WERI-Rb-1 (cell line): ENCODE data around the gene SNRPE.

ENCODE experiments used
- DNase-seq: peaks from one replicate; pipeline ENCODE4 v3.0.0-alpha.2; 2020
- H3K27ac ChIP-seq: fragments of 250-450 bp; sonication (Bioruptor Pico); 2 replicates; pipeline ENCODE4 v1.5.1; 2020; ENCODE audit warnings: mild to moderate bottlenecking, moderate library complexity
- H3K27me3 ChIP-seq: fragments of 250-450 bp; sonication (Bioruptor Pico); 2 replicates; pipeline ENCODE4 v1.5.1; 2021; ENCODE audit warnings: mild to moderate bottlenecking, low read depth, moderate library complexity; ENCODE audit not compliant: insufficient read depth, severe bottlenecking
- H3K36me3 ChIP-seq: fragments of 250-450 bp; sonication (Bioruptor Pico); 2 replicates; pipeline ENCODE4 v1.5.1; 2020; ENCODE audit warnings: mild to moderate bottlenecking, moderate library complexity
- H3K4me3 ChIP-seq: 2 replicates; pipeline ENCODE4 v1.5.1; 2011; ENCODE audit warnings: low read depth, mild to moderate bottlenecking, control low read depth, low read length
- H3K9me3 ChIP-seq: fragments of 250-450 bp; sonication (Bioruptor Pico); 2 replicates; pipeline ENCODE4 v1.5.1; 2021; ENCODE audit warnings: mild to moderate bottlenecking, moderate library complexity; ENCODE audit not compliant: severe bottlenecking
- TF ChIP-seq, protein P1 (sequence below): IDR thresholded peaks from 2 replicates; pipeline ENCODE4 v1.5.1; 2011; ENCODE audit warnings: low read depth, mild to moderate bottlenecking, control low read depth, inconsistent platforms, low read length

Gene SNRPE

DNA sequence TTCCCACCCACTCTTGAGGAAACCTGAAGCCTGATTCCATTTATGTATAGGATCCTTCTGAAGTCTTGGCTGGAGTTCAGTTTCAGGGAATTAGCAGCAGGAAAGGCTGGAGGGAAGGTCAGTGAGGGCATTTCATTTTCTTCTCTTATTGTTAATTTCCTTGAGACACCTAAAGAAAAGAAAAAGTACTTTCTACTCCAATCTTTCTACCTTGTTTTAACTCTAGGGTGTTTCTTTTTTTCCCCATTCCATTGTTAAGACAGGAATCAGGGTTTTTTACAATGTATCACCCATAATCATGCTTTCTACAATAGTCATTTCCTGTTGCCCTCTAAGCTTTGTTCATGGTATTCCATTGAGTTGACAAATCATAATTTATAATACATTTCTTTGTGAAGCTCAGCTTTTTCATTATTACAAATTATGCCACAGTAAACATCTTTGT lies 27.4 kb downstream of the SNRPE start:
- Histone ChIP-seq H3K4me3 (no peak overlapping the region), H3K27ac (no peak overlapping the region), H3K36me3 (no peaks in the 10 kb centered on the region), H3K9me3 (peaks cover 5% of the 10 kb centered on the region), H3K27me3 (no peaks in the 10 kb centered on the region)
- TF ChIP-seq, protein P1, sequence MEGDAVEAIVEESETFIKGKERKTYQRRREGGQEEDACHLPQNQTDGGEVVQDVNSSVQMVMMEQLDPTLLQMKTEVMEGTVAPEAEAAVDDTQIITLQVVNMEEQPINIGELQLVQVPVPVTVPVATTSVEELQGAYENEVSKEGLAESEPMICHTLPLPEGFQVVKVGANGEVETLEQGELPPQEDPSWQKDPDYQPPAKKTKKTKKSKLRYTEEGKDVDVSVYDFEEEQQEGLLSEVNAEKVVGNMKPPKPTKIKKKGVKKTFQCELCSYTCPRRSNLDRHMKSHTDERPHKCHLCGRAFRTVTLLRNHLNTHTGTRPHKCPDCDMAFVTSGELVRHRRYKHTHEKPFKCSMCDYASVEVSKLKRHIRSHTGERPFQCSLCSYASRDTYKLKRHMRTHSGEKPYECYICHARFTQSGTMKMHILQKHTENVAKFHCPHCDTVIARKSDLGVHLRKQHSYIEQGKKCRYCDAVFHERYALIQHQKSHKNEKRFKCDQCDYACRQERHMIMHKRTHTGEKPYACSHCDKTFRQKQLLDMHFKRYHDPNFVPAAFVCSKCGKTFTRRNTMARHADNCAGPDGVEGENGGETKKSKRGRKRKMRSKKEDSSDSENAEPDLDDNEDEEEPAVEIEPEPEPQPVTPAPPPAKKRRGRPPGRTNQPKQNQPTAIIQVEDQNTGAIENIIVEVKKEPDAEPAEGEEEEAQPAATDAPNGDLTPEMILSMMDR: no peak
- no peak for DNase-seq

DNA sequence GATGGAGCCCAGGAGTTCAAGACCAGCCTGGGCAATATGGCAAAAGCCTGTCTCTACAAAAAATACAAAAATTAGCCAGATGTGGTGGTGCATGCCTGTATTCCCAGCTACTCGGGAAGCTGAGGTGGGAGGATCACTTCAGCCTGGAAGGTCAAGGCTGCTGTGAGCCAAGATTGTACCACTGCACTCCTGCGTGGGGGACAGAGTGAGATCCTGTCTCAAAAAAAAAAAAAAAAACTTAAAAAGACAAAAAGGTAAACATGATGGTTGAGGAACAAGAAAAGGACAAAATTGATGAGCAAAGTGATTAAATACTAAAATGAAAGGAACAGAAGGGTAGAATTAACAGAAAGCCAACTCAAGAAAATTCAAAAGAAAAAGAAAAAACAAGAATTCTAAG lies 30.6 kb downstream of the SNRPE start:
- Histone ChIP-seq H3K27me3 (no peaks in the 10 kb centered on the region), H3K9me3 (peaks cover 16% of the 10 kb centered on the region), H3K4me3 (no peak overlapping the region), H3K36me3 (no peaks in the 10 kb centered on the region), H3K27ac (no peak overlapping the region)
- TF ChIP-seq, protein P1: no peak
- DNase-seq: no peak

DNA sequence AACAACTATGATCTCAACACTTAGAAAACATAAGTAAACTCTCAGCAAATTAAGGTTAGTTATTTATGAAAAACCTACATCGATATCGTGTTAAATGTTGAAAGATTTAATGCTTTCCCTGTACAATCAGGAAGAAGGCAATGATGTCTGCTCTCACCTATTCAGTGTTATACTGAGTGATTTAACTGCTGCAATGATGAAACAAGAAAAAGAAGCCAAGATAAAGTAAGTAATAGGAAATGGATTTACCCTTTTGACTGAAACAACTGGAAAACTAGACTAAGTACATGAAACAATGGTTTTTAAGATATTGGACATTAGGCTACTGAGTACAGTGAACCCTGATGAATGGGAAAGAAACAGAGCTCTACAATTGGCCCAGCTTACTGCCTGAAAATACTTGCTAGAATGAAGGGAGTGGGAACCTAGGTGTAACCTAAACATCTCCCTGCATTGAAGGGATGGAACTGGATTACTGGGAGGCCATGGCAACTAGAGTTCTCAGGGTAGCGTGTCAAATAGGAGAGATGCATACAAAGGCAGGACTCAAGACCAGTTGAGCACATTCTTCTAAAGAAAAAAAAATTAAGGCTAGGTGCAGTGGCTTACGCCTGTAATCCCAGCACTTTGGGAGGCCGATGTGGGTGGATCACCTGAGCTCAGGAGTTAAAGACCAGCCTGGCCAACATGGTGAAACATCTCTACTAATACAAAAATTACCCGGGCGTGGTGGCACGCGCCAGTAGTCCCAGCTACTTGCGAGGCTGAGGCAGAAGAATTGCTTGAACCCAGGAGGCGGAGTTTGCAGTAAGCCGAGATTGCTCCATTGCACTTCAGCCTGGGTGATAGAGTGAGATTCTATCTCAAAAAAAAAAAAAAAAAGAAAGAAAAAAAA lies 37.3 kb downstream of the SNRPE start:
- Histone ChIP-seq H3K4me3 (no peak overlapping the region), H3K27me3 (no peaks in the 10 kb centered on the region), H3K36me3 (no peaks in the 10 kb centered on the region), H3K9me3 (peaks cover 20% of the 10 kb centered on the region), H3K27ac (no peak overlapping the region)
- TF ChIP-seq, protein P1: no peak
- no peak for DNase-seq

DNA sequence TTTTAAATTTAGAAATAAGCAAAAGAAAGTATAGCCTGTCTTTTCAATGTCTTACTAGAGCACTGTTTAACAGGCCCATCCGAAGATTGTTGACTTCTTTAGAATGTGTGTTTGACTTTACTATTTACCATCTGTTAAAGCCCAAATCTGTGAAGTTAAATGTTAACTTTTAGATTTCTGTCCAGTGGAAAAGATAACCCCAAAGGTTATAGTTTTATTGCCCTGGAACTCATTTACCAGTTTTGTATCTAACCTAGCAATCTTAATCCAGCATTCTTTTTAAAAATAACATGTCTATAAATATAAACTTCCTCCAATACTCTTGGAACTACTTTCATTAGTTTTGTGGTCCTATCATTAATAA lies 37.9 kb downstream of the SNRPE start:
- Histone ChIP-seq H3K4me3 (no peak overlapping the region), H3K36me3 (no peaks in the 10 kb centered on the region), H3K27me3 (no peaks in the 10 kb centered on the region), H3K9me3 (peaks cover 14% of the 10 kb centered on the region), H3K27ac (no peak overlapping the region)
- TF ChIP-seq, protein P1: no peak
- DNase-seq: no peak

DNA sequence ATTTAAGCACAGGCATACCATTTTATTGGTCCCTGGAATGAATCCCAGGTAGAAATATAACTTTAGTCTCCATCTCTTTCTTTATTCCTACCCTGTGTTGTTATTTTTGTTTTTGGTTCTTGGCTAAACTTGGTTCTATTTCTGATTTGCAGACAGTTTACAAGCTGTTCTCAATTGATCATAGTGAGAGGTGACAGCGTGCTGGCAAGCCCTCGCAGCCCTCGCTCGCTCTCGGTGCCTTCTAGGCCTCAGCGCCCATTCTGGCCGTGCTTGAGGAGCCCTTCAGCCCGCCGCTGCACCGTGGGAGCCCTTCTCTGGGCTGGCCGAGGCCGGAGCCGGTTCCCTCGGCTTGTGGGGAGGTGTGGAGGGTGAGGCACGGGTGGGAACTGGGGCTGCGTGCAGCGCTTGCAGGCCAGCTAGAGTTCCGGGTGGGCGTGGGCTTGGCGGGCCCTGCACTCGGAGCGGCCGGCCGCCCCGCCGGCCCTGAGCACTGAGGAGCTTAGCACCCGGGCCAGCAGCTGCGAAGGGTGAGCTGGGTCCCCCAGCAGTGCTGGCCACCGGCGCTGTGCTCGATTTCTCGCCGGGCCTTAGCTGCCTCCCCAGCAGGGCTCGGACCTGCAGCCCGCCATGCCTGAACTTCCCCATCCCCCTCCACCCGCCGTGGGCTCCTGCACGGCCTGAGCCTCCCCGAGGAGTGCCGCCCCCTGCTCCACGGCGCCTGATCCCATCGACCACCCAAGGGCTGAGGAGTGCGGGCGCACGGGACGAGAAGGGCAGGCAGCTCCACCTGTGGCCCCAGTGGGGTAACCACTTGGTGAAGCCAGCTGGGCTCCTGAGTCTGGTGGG lies 38.7 kb downstream of the SNRPE start:
- Histone ChIP-seq H3K36me3 (no peaks in the 10 kb centered on the region), H3K4me3 (no peak overlapping the region), H3K9me3 (peaks cover 7% of the 10 kb centered on the region), H3K27ac (no peak overlapping the region), H3K27me3 (no peaks in the 10 kb centered on the region)
- TF ChIP-seq, protein P1: no peak
- no peak for DNase-seq
